Measurements from ENCODE around the gene SIRPA.

The SIRPA gene

GRCh38 chr20:1887756-1888155 lies 7.5 kb upstream of the SIRPA start:
- DNase-seq (ENCODE audit: low read depth in 2 of 2, low spot score in 1 of 2): no peak

- DNase-seq (ENCODE audit: low read depth in 2 of 2, low spot score in 1 of 2): no peak
Observed at GRCh38 chr20:1888796-1889463, 6.3 kb upstream of the SIRPA start.

- no peak for DNase-seq (ENCODE audit: low read depth in 2 of 2, low spot score in 1 of 2)
Observed at GRCh38 chr20:1890469-1891262, 4.5 kb upstream of the SIRPA start.

GRCh38 chr20:1891263-1892118 lies 3.7 kb upstream of the SIRPA start:
- no peak for DNase-seq (ENCODE audit: low read depth in 2 of 2, low spot score in 1 of 2)

- DNase-seq (ENCODE audit: low read depth in 2 of 2, low spot score in 1 of 2): no peak
Observed at GRCh38 chr20:1892119-1892385, 3.2 kb upstream of the SIRPA start.

GRCh38 chr20:1893721-1894470 lies 1.3 kb upstream of the SIRPA start:
- no peak for DNase-seq (ENCODE audit: low read depth in 2 of 2, low spot score in 1 of 2)

DNA sequence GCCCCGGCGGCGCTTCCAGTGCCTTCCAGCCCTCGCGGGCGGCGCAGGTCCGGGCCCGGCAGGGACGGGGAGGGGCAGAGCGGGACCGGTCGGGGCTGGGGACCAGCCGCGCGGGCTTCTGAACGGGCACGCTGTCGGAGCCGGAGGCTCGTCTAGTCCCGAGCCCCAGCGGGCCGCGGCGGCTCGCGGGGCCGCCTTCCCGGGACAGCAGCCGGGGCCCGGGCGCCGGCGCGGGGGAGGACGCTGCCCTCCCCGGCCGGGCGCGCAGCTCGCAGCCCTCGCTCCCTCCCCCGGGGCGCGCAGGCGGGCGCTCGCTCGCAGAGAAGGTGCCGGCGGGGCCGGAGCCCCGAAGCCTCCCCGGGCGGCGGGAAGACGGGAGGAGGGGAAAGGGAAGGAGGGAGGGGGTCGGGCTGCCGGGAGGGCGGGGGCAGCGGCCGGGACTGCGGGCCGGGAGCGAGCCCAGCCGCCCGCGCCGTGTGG lies 696 bp upstream of the SIRPA start:
- no peak for DNase-seq (ENCODE audit: low read depth in 2 of 2, low spot score in 1 of 2)

DNA sequence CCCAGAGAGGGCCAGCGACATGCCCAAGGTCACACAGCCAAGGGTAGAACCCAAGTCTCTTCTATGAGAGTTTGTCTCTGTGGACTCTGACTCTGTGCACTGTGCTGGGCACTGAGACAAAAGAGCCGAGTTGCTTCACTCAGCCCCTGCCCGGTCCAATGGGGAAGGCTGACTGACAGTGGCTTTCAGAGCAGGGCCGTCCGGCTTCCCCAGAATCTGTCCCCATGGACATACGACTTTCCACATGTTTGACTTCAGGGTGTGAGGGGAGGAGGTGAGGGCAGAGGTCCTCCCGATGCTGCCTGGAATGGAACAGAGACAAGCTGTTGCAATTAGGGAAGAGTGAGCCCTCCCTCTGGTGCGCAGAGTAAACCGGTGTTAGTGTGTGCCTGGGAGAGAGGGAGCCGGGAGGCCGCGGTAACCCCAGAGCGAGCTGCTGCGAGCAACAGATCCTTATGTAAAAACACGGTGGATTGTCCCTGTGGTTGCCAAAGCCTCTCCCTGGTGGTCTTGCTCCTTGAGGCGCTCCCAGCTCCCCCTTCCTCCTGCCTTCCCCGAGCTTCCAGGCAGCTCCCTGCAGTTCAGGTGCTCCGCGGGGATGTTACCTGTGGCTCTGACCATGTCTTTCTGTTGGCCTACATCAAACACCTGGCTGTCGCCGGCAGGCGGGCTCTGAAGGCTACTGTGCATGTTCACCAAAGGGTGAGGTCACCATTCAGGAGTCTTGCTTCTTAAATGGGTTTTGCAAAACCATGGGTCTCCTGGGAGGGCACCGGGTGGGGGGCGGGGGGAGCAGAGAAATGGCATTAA lies 672 bp downstream of the SIRPA start:
- DNase-seq (ENCODE audit: low read depth in 2 of 2, low spot score in 1 of 2): no peak

DNA sequence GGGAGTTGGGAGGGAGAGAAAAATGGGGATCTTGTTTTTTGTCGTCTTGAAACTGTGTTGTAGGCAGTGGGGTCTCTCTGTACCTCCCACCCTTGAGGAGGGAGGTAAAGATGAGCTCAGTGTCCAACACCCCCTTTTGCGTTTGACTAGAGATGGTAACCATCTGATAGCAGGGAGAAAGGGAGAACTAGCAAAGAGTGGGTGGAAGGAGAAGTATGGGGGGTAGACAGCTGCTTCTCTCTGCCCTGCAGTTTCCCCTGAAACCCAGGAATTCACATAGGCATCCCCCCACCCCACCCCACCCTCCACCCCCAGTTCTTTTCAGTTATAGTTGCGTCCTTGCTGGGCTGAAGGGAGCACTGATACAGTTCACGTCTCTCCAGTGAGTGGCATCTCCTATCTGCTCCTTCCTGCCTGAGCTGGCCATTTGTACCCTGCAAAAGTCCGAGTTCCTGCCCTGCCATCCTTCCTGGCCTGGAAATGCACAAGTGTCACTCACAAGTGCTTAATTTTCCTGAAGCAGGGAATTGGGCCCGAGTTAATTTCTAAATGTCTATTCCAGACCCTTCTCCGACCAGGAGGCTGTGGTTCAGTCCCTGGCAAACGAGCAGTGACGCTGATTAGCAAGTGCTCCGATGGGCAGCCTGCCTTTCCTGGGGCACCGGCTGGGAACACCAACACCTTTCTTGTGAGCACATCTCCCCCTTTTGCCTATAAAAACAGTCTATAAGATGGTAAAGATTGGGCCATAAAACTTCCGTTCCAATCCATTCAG lies 1.5 kb downstream of the SIRPA start:
- no peak for DNase-seq (ENCODE audit: low read depth in 2 of 2, low spot score in 1 of 2)

- no peak for DNase-seq (ENCODE audit: low read depth in 2 of 2, low spot score in 1 of 2)
Observed at GRCh38 chr20:1897541-1897940, 2.3 kb downstream of the SIRPA start.

DNA sequence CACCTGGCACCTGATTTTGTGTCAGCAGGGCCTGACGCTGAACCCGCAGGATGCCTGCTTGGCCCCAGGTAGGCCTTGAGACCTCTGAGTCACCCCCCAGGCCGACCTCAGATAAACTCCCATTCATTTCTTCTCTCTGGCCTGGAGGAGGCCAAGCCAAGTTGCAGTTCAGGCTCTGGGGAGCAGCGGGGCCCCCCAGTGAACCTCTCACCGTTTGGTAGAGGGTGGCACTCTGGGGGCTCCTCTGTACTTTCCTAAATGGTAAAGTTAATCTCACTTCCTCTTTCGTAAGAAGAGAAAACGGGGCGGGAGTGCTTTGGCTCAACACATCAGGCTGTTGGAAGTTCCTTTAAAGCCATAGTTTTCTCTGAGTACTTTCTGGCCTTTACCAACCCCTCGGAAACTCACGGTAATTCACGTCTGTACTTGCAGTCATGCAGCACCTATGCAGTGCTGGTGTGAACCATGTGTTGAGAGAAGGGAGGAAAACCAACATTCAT lies 2.8 kb downstream of the SIRPA start:
- DNase-seq (ENCODE audit: low read depth in 2 of 2, low spot score in 1 of 2): no peak

GRCh38 chr20:1898482-1899240 lies 3.5 kb downstream of the SIRPA start:
- DNase-seq (ENCODE audit: low read depth in 2 of 2, low spot score in 1 of 2): no peak

- DNase-seq (ENCODE audit: low read depth in 2 of 2, low spot score in 1 of 2): no peak
Observed at GRCh38 chr20:1899241-1899525, 4.0 kb downstream of the SIRPA start.

- DNase-seq (ENCODE audit: low read depth in 2 of 2, low spot score in 1 of 2): no peak
Observed at GRCh38 chr20:1900321-1900801, 5.2 kb downstream of the SIRPA start.

DNA sequence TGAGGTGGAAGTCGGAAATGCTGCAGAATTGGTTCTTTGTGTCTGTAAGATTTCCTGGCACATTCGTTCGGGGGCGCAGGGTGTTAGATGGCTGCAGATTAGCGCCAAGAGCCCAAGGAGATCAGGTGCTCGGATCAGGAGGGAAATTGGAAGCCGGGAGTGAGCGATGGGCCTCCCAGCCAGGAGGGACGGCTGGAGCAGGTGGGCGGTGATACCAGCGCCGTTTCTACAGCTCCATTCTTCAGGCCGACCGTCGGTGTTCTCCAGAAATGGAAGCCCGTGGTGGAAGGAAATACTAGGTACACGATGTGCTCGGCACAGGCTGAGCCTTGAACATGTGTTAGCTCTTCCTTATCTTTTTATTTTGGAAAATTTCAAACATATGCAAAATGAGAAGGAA lies 6.5 kb downstream of the SIRPA start:
- no peak for DNase-seq (ENCODE audit: low read depth in 2 of 2, low spot score in 1 of 2)

GRCh38 chr20:1902188-1902587 lies 7.0 kb downstream of the SIRPA start:
- DNase-seq (ENCODE audit: low read depth in 2 of 2, low spot score in 1 of 2): no peak

- DNase-seq (ENCODE audit: low read depth in 2 of 2, low spot score in 1 of 2): no peak
Observed at GRCh38 chr20:1904135-1904534, 8.9 kb downstream of the SIRPA start.

GRCh38 chr20:1905009-1905408 lies 9.8 kb downstream of the SIRPA start:
- DNase-seq (ENCODE audit: low read depth in 2 of 2, low spot score in 1 of 2): no peak

GRCh38 chr20:1905693-1906092 lies 10.5 kb downstream of the SIRPA start:
- no peak for DNase-seq (ENCODE audit: low read depth in 2 of 2, low spot score in 1 of 2)

Measured in stimulated activated CD8-positive, alpha-beta memory T cell treated with anti-CD3 and anti-CD28 coated beads, Interleukin-4, amount 100 ng/mL, for 1 hour (primary cell).